GM18861 (cell line): ENCODE data around the gene TMEM114.
"Not testable (repeated sequence)": the region's sequence is repeated elsewhere in the genome, so short reads cannot be mapped to it uniquely, and the experiment has no call there.

Experiments
- ATAC-seq: cut with Tn5 transposase; IDR thresholded peaks from one replicate; pipeline ENCODE4 v1.9.1; 2021; ENCODE audit not compliant: unreplicated experiment

TMEM114 gene

GRCh38 chr16:8576141-8577004 lies 13.9 kb downstream of the TMEM114 start:
- ATAC-seq, result no peak

GRCh38 chr16:8575399-8575798 lies 14.9 kb downstream of the TMEM114 start:
- ATAC-seq, result no peak

GRCh38 chr16:8572919-8573724 lies 17.2 kb downstream of the TMEM114 start:
- no peak for ATAC-seq

GRCh38 chr16:8572063-8572918 lies 18.0 kb downstream of the TMEM114 start:
- no peak for ATAC-seq

GRCh38 chr16:8571061-8571596 lies 19.2 kb downstream of the TMEM114 start:
- no peak for ATAC-seq

- ATAC-seq, result not testable (repeated sequence)
Measured at GRCh38 chr16:8570393-8570792, 19.9 kb downstream of the TMEM114 start.

GRCh38 chr16:8569650-8570346 lies 20.5 kb downstream of the TMEM114 start:
- no peak for ATAC-seq

- no peak for ATAC-seq
Measured at GRCh38 chr16:8568231-8568617, 22.1 kb downstream of the TMEM114 start.

GRCh38 chr16:8567355-8568230 lies 22.7 kb downstream of the TMEM114 start:
- peak; percentile 88 for ATAC-seq

- no peak for ATAC-seq
Measured at GRCh38 chr16:8565498-8565897, 24.8 kb downstream of the TMEM114 start.

- ATAC-seq, result no peak
Measured at GRCh38 chr16:8564934-8565345, 25.4 kb downstream of the TMEM114 start.

- ATAC-seq, result not testable (repeated sequence)
Measured at GRCh38 chr16:8563944-8564540, 26.3 kb downstream of the TMEM114 start.

GRCh38 chr16:8561496-8561895 lies 28.8 kb downstream of the TMEM114 start:
- no peak for ATAC-seq

- no peak for ATAC-seq
Measured at GRCh38 chr16:8555400-8555799, 34.9 kb downstream of the TMEM114 start.

GRCh38 chr16:8554881-8555280 lies 35.4 kb downstream of the TMEM114 start:
- ATAC-seq, result no peak

- ATAC-seq, result no peak
Measured at GRCh38 chr16:8554022-8554421, 36.3 kb downstream of the TMEM114 start.

- no peak for ATAC-seq
Measured at GRCh38 chr16:8552487-8553221, 37.7 kb downstream of the TMEM114 start.
